Activated naive CD8-positive, alpha-beta T cell treated with anti-CD3 and anti-CD28 coated beads, Interleukin-2, amount 50 U/mL, for 16 hours (primary cell): ENCODE data around the gene OR4C3.
A peak's percentile ranks its signal among the peaks of the same experiment; 100 is the strongest.
"Not testable (repeated sequence)": the region's sequence is repeated elsewhere in the genome, so short reads cannot be mapped to it uniquely, and the experiment has no call there.

Experiments used
- DNase-seq: peaks from one replicate; pipeline ENCODE4 v3.0.0-alpha.2; 2020; ENCODE audit warnings: low read depth, low spot score

The OR4C3 gene

GRCh38 chr11:48324620-48325019, at the start of gene OR4C3:
Gene OR4C3, plus strand, starts transcription at chr11:48324920. Its CDS starts 102 bp downstream, at chr11:48325022.
- not testable (repeated sequence) for DNase-seq

DNA sequence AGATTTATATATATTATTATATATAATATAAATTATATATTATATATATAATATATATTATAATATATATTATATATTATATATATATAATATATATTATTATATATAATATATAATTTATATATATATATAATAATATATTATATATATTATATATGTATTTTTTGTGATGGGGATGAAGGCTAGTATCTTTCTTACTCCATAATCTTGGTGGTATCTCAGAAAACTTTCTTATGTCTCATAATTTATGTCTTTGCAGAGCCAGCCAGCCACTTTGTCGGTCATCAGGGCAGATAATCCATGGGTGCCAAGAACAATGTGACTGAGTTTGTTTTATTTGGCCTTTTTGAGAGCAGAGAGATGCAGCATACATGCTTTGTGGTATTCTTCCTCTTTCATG, 18.8 kb upstream of the OR4C3 start, which contains the start of gene OR4S1:
Gene OR4S1 (plus strand): TSS at position 301 of the 400 bp plus-strand sequence. CDS start 0 bp downstream, at position 301.
- no peak for DNase-seq

DNA sequence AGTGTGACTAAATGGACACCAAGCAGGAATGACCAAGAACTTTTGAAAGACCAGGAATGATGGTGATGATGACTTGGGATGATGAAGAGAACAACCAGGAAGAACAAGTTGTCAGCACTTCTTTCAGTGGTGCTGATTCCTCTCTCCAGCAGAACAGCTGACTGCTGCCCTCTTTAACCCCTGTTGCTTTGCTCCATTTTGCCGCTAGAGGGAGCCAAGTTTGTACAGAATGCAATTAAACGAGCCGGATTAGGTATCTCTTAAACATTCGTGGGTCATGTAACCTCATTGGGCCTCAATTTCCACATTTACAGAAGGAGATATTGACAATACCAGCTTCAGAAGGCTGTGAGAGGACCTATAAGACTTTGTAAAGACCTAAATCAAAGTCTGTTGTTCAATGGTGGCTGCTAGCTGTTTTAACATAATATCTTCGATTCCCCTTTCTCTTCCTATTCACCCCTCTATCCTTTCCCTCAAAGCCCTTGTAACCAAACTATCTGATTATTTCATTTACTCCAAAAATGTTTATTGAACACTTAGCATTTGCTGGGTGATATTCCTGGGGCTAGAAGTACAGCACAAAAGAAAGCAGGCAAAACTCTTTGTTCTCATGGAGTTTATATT, 16.8 kb upstream of the OR4C3 start:
- DNase-seq: peak; percentile 21

DNA sequence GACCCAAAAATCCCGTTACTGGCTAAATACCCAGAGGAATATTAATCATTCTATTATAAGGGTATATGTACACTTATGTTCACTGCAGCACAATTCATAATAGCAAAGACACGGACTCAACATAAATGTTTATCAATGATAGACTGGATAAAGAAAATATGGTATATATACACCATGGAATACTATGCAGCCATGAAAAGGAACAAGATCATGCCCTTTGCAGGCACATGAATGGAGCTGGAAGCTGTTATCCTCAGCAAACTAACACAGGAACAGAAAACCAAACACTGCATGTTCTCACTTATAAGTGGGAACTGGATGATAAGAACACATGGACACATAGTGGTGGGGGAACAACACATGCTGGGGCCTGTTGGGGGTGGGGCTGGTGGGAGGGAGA, 11.1 kb upstream of the OR4C3 start:
- not testable (repeated sequence) for DNase-seq

- not testable (repeated sequence) for DNase-seq
These were observed 4.9 kb upstream of the OR4C3 start for GRCh38 chr11:48319813-48320212.

GRCh38 chr11:48341466-48341865, 16.7 kb downstream of the OR4C3 start:
- no peak for DNase-seq

DNA sequence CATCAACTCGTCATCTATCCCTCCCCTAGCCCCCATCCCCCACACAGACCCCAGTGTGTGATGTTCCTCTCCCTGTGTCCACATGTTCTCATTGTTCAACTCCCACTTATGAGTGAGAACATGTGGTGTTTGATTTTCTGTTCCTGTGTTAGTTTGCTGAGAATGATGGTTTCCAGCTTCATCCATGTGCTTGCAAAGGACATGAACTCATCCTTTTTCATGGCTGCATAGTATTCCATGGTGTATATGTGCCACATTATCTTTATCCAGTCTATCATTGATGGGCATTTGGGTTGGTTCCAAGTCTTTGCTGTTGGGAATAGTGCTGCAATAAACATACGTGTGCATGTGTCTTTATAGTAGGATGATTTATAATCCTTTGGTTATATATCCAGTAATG, 17.8 kb downstream of the OR4C3 start:
- not testable (repeated sequence) for DNase-seq

DNA sequence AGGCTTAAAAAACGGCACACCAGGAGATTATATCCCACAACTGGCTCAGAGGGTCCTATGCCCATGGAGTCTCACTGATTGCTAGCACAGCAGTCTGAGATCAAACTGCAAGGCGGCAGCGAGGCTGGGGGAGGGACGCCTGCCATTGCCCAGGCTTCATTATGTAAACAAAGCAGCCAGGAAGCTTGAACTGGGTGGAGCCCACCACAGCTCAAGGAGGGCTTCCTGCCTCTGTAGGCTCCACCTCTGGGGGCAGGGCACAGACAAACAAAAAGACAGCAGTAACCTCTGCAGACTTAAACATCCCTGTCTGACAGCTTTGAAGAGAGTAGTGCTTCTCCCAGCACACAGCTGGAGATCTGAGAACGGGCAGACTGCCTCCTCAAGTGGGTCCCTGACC, 21.6 kb downstream of the OR4C3 start:
- not testable (repeated sequence) for DNase-seq

DNA sequence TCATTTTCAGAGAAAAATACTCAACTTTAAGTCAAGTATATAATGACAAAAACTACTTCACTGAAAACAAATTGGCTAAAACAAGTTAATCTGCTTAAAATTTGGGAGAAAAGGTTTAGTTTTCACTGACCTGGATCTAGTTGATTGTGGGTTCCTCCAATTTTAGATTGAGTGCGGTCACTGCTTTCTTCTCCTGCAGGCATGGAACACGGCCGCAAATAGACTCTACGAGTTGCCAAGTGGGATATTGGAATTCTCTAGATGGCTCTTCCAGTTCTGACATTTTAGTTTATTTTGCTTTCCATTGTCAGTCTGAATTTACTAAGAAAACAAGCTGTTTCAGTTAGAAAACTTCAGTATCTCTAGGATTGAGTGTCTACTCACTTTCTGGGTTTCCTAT, 29.3 kb downstream of the OR4C3 start:
- no peak for DNase-seq

- no peak for DNase-seq
These were observed 30.0 kb downstream of the OR4C3 start for GRCh38 chr11:48354677-48355076.

GRCh38 chr11:48361289-48361688, 36.6 kb downstream of the OR4C3 start:
- not testable (repeated sequence) for DNase-seq

GRCh38 chr11:48366365-48366764, 41.6 kb downstream of the OR4C3 start, which contains the start of gene OR4C5:
Gene OR4C5, minus strand, starts transcription at chr11:48366465. Its CDS starts 0 bp downstream, at chr11:48366465.
- no peak for DNase-seq
